ENCODE data around the gene ELOVL5.

Gene ELOVL5

GRCh38 chr6:53280207-53280606 lies 68.5 kb downstream of the ELOVL5 start:
- no peak for DNase-seq (ENCODE audit: low read depth in 2 of 2, low spot score in 1 of 2)

DNA sequence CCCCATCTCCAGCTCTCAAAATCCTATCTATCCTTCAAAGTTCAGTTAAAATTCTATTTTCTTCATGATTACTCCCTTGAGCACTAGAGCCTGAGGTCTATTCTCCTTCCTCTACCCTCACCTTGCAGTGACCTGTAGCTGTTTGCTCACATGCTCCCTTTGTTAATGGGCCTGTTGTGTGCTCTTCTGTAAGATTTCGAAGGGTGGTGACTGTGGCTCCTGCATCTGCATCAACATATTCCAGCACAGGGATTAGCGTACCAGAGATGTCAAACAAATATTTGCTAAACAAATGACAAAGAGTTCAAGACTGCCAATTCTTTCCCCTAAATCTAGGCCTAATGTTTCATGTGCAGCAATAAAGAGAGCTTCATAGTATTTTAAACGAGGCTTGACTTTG lies 69.5 kb downstream of the ELOVL5 start:
- no peak for DNase-seq (ENCODE audit: low read depth in 2 of 2, low spot score in 1 of 2)

DNA sequence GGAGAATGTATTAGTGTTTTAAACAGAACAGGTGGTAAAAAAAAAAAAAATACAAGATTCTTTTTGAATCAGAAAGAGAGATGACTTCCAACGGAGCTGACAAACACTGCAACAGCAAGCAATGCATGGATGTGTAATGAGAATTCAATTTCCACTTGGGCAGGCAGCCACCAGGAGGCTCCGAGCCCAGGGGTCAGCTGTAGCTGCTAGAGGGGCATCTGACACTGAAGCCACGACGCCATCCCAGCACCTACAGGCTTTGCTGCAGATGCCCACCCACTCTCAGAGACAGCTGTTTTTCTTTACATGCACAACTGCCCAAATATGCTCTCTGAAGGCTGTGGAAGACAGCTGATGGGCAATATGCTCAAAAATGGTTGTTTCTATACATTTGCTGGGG lies 75.4 kb downstream of the ELOVL5 start:
- no peak for DNase-seq (ENCODE audit: low read depth in 2 of 2, low spot score in 1 of 2)

- DNase-seq (ENCODE audit: low read depth in 2 of 2, low spot score in 1 of 2): no peak
These were observed 78.9 kb downstream of the ELOVL5 start for GRCh38 chr6:53269827-53270226.

DNA sequence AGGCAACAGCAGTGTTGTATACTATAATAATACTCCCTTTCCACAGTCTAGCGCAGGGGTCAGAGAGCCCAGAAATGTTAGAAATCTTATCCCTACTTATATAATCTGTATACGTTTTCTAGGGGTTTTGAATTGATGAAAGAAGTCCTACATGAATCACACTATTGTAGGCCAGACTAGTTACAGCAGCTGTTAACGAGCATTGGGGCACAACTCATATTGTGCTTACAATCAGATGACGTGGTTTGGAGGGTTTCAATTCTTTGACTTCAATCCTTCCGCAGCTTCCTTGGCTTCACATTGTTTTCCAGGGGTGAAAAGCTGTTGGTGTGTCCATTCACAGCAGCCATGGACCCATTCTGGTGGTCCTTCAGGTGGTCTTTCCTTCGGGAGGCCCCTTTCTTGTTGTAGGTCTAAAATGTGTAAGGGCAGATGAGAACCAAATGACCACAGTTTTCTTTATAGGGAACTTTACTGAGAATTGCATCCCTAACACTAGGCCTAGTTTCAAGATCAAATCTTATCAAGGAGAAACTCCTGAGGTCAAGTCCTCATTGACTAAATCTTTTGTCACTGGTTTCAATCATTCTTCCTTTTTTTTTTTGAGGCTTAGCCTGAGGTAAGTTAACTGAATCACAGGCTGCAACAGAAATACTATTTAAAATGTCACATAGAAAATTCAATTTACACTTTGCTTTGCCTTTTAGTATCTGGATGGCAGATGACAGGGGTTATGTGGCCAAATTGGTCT lies 79.7 kb downstream of the ELOVL5 start:
- no peak for DNase-seq (ENCODE audit: low read depth in 2 of 2, low spot score in 1 of 2)

GRCh38 chr6:53266553-53267090 lies 82.1 kb downstream of the ELOVL5 start:
- DNase-seq (ENCODE audit: low read depth in 2 of 2, low spot score in 1 of 2): no peak

DNA sequence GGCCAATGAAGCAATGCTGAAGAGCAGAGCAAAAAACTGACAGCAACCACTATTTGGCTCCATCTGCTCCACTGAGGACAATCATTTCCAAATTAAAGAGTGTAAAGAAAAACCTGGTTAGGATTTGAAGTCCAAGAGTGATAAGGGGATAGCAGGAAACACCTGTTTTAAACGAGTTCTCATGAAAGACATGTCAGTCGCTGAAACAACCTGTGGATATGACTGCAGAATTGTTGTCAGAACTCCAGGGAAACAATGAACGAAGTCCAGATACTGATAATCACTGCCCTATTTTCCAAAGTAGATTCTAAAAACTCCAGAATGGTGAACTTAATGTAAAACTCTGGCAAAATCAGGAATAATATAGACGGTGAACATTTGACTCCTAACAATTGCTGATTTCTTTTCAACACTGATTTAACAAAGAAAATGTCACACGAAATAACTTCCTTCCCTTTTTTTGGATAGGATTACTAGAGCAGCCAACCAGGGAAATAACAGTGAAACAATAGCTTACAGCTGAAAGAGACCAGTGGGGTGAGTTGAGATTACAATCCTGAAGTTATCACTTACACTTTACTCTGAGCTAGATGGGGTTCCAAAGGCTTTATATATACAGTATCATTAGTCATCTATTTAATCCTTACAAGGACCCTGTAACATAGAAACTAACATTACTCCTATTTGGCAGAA lies 83.7 kb downstream of the ELOVL5 start:
- no peak for DNase-seq (ENCODE audit: low read depth in 2 of 2, low spot score in 1 of 2)

GRCh38 chr6:53264337-53264736 lies 84.4 kb downstream of the ELOVL5 start:
- no peak for DNase-seq (ENCODE audit: low read depth in 2 of 2, low spot score in 1 of 2)

DNA sequence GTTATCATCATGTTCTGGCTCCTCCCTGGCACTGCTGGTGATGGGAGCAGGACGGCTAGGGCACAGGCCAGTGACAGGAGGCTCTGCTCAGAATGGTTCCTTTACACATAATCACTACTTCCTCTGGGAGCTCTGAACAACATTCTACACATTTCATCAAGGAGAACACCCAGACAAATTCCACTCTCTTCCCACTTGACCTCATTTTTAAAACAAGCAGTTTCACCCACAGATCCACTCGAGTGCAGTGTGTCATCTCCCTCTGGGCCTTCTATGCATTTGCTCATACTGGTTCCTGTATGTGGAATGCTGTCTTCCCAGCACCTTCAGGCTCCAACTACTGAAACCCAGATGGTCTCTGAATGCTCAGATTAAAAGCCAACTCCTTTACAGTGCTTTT lies 84.8 kb downstream of the ELOVL5 start:
- no peak for DNase-seq (ENCODE audit: low read depth in 2 of 2, low spot score in 1 of 2)

GRCh38 chr6:53259860-53260580 lies 88.7 kb downstream of the ELOVL5 start:
- no peak for DNase-seq (ENCODE audit: low read depth in 2 of 2, low spot score in 1 of 2)

DNA sequence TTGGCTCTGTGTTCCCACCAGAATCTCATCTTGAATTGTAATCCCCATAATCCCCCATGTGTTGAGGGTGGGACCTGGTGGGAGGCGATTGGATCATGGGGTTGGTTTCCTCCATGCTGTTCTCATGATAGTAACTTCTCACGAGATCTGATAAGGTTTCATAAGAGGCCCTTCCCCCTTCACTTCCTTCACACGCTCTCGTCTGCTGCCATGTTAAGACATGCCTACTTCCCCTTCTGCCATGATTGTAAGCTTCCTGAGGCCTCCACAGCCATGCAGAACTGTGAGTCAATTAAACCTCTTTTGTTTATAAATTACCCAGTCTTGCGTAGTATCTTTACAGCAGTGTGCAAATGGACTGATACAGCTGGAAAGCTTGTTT lies 90.0 kb downstream of the ELOVL5 start:
- no peak for DNase-seq (ENCODE audit: low read depth in 2 of 2, low spot score in 1 of 2)

DNA sequence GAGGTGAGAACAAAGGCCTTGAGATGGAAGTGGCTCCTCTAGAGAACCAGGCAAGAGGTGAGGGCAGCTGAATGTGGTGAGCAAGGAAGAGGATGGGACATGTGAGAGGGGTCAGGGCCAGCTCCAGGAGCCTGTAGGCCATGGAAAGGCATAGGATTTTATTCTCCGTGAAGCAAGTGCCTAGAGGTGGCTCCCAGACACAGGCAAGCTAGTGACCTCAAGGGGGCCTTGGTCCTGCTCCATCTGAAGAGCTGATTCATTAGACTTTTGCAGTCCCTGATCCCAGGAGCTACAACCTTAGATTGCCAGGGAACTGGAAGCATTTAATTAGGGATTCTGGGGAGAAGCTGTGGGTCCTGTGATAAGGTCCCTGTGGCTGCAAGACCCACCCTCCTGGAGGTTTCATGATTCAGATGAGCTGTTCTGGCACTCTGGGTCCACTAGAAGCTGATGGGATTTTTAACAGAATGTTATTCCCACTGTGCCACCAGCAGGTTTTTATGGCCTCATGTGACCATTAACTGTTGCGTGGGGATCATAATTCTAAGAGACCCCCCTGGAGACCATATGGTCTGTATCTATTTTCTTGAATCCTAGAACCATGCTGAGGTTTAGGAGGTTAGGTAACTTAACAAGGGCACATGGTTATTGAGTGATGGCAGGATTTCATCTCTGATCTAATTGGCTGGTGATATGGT lies 90.5 kb downstream of the ELOVL5 start:
- DNase-seq (ENCODE audit: low read depth in 2 of 2, low spot score in 1 of 2): no peak

GRCh38 chr6:53257533-53257932 lies 91.2 kb downstream of the ELOVL5 start:
- DNase-seq (ENCODE audit: low read depth in 2 of 2, low spot score in 1 of 2): no peak

DNA sequence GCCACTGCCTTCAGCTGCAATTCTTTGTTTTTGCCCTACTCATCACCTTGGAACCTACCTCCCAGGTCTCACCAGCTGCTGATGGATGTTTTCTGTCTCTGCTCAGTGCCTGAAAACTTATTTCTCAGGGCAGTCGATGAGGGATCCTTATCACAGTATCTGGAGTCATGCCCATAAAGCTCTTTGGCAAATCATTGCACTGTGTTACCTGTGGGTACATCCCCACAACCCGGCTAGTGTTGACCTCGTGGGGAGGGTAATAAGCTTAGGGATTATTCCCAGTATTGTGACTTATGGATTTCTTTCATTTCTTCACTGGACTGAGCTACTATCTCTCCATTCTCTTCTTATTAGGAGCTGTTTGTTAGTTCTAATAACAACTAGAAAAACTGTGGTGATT lies 91.7 kb downstream of the ELOVL5 start:
- no peak for DNase-seq (ENCODE audit: low read depth in 2 of 2, low spot score in 1 of 2)

- no peak for DNase-seq (ENCODE audit: low read depth in 2 of 2, low spot score in 1 of 2)
These were observed 96.5 kb downstream of the ELOVL5 start for GRCh38 chr6:53252177-53252692.

DNA sequence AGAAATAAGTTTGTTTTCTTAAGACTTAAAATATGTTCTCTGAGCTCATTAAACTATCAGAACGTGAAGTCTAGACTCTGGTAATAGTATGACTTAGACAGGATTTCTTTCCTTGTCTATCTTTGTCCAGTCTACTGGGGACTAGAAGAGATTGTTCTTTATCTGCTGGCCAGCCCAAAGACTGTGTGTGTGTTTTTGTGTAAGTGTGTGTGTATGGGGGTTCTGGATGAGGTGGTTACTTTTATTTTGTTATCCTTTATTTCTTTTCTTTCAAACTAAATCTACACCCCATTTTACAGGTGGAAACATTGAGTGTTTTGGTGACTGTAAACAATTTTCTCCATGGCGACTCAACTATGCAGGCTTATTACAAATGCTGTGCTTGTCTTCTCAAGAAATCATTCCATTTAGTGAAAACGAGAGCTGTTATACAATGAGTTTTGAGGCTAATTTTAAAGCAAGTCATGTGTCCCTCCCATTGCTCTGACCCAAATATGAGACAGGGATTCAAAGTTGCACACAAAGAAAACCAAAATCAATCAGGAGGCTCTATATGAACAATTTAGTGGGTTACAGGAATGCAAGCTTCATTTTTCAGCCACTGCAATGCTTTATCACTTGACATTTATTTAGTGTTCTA lies 97.6 kb downstream of the ELOVL5 start:
- DNase-seq (ENCODE audit: low read depth in 2 of 2, low spot score in 1 of 2): no peak

DNA sequence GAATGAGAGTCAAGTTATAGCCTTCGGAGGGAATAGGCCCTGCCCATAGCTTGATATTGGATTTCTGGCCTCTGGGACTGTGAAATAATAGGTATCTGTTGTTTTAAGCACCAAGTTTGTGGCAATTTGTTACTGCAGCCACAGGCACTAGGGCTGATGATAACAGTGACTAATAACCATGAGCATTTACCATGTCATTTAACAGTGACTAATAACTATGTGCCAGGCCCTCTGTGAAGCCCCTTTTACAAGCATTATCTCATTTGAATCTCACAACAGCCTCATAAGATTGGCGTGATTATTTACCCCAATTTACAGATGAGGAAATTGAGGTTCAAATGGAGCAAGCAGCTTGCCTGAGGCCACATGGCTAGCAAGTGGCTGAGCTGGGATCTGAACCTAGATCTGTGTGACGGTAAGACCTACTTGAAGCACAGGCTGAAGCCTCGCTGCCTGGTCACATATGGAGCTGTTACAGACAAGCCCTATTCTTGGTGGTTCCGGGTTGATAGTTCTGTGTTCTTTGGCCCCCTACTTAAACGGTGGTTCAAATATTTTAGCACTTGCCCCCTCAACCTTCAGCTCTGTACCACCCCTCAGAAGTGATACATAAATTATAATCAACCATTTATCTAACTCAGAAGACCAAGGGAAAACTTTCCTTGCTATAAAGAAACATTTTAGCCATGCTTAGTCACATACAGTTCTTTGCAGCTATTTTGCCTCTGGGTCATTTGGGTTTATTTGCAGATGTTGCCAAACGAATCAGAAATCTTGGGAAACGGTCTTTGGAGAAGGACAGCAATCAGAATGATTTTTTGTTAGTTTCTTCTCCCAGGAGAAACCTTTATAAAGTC lies 98.3 kb downstream of the ELOVL5 start:
- no peak for DNase-seq (ENCODE audit: low read depth in 2 of 2, low spot score in 1 of 2)

DNA sequence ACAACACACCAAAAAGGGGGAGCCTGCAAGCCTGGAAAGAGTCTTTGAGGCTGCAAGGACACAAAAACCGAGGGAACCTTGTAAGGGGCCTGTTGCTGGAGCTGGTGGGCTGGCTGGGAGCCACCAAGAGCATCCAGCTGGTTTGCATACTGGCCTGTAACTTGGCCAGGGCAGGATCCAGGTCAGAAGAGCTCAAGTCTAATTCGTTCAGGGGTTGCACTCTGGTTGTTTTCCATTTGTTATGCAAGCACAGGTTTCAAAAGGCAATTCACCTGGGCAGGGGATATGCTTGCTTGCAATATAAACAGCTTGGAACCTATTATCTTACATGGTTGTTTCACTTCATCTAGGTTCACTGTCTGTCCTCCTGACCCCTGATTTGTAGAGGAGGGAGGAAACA lies 101.8 kb downstream of the ELOVL5 start:
- DNase-seq (ENCODE audit: low read depth in 2 of 2, low spot score in 1 of 2): no peak

GRCh38 chr6:53244958-53245357 lies 103.8 kb downstream of the ELOVL5 start:
- no peak for DNase-seq (ENCODE audit: low read depth in 2 of 2, low spot score in 1 of 2)
